Activated T-helper 17 cell treated with anti-CD3 and anti-CD28 coated beads, Interleukin-2, amount 50 U/mL, for 72 hours (primary cell): ENCODE measurements around the gene KRTAP10-12. TPM values are rescaled to one million over a fixed set of nuclear protein-coding genes. Genes with fewer than 3 reads are reported as not detected.

Experiments used
- ATAC-seq: fragments of 150-1000 bp; cut with Tn5 transposase; replicated peaks from 2 replicates; pipeline ENCODE4 v1.10.0; 2021; ENCODE audit warnings: mild to moderate bottlenecking, moderate library complexity
- H3K27ac Mint-ChIP-seq: one replicate; pipeline ENCODE4 v1.8.0; 2022; ENCODE audit warnings: mixed read lengths
- H3K27me3 Mint-ChIP-seq: one replicate; pipeline ENCODE4 v1.8.0; 2022; ENCODE audit warnings: mixed read lengths
- H3K36me3 Mint-ChIP-seq: one replicate; pipeline ENCODE4 v1.8.0; 2022; ENCODE audit warnings: low read depth, mild to moderate bottlenecking, mixed read lengths
- H3K4me1 Mint-ChIP-seq: one replicate; pipeline ENCODE4 v1.8.0; 2022; ENCODE audit warnings: mixed read lengths
- H3K4me3 Mint-ChIP-seq: one replicate; pipeline ENCODE4 v1.8.0; 2022; ENCODE audit warnings: mild to moderate bottlenecking, mixed read lengths
- H3K9me3 Mint-ChIP-seq: one replicate; pipeline ENCODE4 v1.8.0; 2022; ENCODE audit warnings: mixed read lengths
- total RNA-seq, 2 donors: library from RNA; stranded (reverse); gene quantifications; one replicate each; pipeline ENCODE4 v1.2.3, GENCODE V29; 2022

Gene KRTAP10-12
- total RNA-seq, 2 donors from 2014 or later = not detected

DNA sequence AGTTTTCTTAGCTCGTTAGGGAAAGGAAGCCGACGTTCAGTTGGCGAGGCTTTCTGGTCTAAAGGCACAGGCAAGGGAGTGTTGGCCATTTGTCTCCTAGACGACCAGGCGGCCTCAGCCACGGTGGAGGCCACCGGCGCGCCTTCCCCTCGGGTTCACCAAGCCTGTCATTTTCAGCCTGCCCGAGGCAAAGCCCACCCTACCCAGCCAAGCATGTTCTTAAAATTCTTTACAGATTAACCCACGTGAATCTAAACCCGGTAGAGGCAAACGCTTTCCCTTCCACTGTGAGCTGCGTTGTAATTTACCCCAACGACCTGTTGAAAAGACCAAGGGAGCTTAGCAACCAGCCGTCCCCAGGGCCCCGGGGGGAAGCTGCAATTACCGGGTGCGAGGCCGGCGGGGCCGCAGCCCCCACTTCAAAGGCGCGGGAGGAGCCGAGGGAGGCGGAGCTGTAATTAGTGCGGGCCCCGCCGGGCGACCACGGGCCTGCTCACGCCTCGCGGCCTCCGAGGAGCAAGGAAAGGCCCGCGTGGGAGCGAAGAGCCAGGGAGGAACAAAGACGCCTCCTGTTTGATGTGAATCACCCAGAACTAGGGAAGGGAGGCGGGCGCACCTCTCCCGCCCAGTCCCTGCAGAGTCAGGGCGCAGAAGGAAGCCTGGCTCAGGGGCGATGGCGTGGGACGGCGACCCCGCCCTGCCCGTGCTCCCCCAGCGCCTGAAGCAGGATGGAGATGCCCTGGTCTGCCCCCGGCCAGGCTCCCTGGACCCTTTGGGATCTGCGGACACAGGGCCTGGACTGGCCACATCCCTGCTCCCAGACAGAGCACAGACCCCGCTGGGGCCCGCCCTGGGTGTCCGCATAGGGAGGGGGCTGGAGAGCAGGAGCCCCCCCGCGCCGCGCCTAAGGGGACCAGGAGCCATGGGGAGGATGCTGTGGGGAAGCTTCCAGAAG is 26.5 kb downstream of the KRTAP10-12 start:
- no peaks in the 10 kb centered on the region for H3K36me3 Mint-ChIP-seq
- peak overlapping the region; percentile 43 for H3K4me3 Mint-ChIP-seq
- peaks cover 9% of the 10 kb centered on the region for H3K4me1 Mint-ChIP-seq
- peak; percentile 29 for ATAC-seq
- H3K27me3 Mint-ChIP-seq = peaks cover 32% of the 10 kb centered on the region
- no peaks in the 10 kb centered on the region for H3K9me3 Mint-ChIP-seq
- no peak overlapping the region for H3K27ac Mint-ChIP-seq

DNA sequence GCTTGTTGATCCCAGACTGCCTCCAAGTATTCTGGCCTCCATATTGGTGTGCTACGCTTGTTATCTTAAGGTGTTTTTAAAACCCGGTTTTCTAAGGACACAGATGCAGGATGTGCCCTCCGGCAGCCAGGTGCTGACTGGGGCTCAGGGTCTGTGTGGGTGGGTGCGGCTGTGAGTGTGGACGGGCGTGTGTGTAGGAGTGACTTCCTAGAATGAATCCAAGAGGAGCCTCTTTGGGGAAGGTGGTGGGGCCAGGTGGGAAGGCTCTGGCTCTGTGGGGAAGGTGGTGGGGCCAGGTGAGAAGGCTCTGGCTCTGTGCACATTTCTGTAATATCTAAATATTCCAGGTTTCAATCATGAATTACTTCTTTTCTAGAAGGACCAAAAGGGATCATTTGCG is 27.2 kb downstream of the KRTAP10-12 start:
- Mint-ChIP-seq H3K36me3 (no peaks in the 10 kb centered on the region), H3K27ac (no peak overlapping the region), H3K9me3 (no peaks in the 10 kb centered on the region), H3K27me3 (peaks cover 30% of the 10 kb centered on the region), H3K4me3 (peak overlapping the region; percentile 43), H3K4me1 (peaks cover 9% of the 10 kb centered on the region)
- ATAC-seq = no peak

DNA sequence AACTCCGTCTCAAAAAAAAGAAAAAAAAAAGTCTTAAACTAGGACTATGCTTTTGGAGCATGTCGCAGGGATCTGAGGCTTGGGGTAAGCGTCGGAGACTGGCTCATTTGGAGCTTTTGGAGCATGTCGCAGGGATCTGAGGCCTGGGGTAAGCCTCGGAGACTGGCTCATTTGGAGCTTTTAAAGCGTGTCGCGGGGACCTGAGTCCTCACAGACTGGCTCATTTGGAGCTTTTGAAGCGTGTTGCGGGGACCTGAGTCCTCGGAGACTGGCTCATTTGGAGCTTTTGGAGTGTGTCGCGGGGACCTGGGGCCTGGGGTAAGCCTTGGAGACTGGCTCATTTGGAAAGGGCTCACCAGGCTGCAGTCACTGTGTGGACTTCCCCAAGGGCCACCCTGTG is 28.0 kb downstream of the KRTAP10-12 start:
- H3K36me3 Mint-ChIP-seq = no peaks in the 10 kb centered on the region
- H3K4me3 Mint-ChIP-seq = no peak overlapping the region
- H3K9me3 Mint-ChIP-seq = no peaks in the 10 kb centered on the region
- H3K4me1 Mint-ChIP-seq = peaks cover 9% of the 10 kb centered on the region
- no peak overlapping the region for H3K27ac Mint-ChIP-seq
- ATAC-seq = no peak
- H3K27me3 Mint-ChIP-seq = peaks cover 28% of the 10 kb centered on the region

DNA sequence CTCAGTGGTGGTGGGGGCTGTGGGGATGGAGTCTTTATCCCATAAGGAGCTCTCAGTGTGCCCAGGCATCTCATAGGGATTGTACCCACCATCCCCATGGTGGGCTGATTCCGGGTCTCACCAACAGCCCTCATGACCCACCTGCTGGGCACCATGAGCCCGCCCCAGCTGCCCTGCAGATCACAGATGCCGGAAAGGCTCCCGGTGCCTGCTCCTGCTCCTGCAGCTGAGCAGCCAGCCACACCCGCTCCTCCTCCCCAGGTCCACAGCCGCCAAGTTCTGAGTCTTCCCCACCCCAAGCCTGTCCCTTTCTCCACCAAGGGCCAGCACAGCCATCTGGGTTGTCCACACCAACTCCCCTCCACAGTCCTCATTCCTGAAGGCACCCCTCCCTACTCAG is 29.9 kb downstream of the KRTAP10-12 start:
- Mint-ChIP-seq H3K27me3 (peaks cover 24% of the 10 kb centered on the region), H3K4me3 (no peak overlapping the region)
- ATAC-seq = no peak

DNA sequence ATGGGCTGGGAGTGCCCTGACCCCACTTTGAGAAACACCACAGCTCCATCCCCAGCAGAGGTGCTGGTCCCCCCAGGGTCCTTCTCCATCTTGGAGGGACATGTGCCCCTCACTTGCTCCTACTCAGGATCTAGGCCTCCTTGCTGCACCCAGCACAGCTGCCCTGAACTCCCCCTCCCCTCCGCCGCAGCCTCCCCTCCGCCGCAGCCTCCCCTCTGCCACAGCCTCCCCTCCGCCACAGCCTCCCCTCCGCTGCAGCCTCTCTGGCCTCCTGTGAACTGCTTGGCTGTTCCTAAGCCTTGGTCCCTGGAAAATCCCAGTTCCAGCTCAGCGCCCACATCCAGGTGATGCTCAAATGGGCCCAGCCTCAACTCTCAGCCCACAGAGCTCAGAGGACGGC is 30.3 kb downstream of the KRTAP10-12 start:
- H3K4me3 Mint-ChIP-seq = no peak overlapping the region
- H3K9me3 Mint-ChIP-seq = no peaks in the 10 kb centered on the region
- ATAC-seq = no peak
- no peaks in the 10 kb centered on the region for H3K36me3 Mint-ChIP-seq
- H3K27me3 Mint-ChIP-seq = peaks cover 24% of the 10 kb centered on the region
- H3K4me1 Mint-ChIP-seq = peaks cover 9% of the 10 kb centered on the region
- no peak overlapping the region for H3K27ac Mint-ChIP-seq

More for the DNA sequence above, 29.9 kb downstream of the KRTAP10-12 start:
- Mint-ChIP-seq H3K36me3 (no peaks in the 10 kb centered on the region), H3K27ac (no peak overlapping the region), H3K9me3 (no peaks in the 10 kb centered on the region), H3K4me1 (peaks cover 9% of the 10 kb centered on the region)

DNA sequence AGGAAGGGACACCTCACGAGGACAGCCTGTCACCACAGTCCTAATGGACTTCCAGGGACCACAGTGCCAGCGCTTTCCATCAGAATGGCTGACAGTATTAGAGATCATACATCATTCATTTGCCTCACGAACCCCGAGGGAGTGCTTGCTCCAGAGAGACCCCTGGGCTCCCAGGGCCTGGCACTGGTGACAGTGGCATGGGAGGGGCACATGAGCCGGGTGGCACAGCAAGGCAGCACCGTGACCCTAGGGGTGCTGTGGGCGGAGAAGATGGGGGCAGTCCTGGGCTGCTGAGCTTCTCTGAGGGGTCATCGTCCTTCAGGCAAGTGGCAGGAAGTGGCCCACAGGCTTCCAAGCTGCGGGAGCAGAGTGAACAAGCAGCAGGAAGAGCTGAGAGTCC is 30.8 kb downstream of the KRTAP10-12 start:
- no peaks in the 10 kb centered on the region for H3K9me3 Mint-ChIP-seq
- peaks cover 20% of the 10 kb centered on the region for H3K27me3 Mint-ChIP-seq
- H3K4me1 Mint-ChIP-seq = peaks cover 7% of the 10 kb centered on the region
- no peak for ATAC-seq
- no peak overlapping the region for H3K27ac Mint-ChIP-seq
- no peaks in the 10 kb centered on the region for H3K36me3 Mint-ChIP-seq
- H3K4me3 Mint-ChIP-seq = no peak overlapping the region

DNA sequence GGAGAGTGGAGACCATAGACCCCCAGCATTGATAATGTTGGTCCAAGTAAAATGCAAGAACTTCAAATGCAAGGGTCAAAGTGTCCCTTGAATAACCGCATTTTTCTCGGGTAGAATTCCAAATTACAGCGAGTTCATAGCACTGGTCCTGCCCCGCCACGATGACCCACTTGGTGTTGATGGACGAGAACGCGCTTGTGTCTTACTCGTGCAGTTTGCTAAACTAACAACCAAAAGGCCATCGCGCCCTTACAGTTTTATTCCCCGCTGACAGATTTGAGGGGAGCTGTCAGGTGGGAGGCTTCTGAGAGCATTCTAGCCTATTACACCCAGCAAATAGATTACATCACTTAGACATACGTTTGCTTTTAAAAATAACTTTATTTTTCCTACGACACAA is 31.7 kb downstream of the KRTAP10-12 start:
- H3K36me3 Mint-ChIP-seq = no peaks in the 10 kb centered on the region
- H3K27ac Mint-ChIP-seq = no peak overlapping the region
- H3K27me3 Mint-ChIP-seq = peaks cover 18% of the 10 kb centered on the region
- H3K9me3 Mint-ChIP-seq = no peaks in the 10 kb centered on the region
- no peak overlapping the region for H3K4me3 Mint-ChIP-seq
- no peak for ATAC-seq
- peaks cover 4% of the 10 kb centered on the region for H3K4me1 Mint-ChIP-seq

DNA sequence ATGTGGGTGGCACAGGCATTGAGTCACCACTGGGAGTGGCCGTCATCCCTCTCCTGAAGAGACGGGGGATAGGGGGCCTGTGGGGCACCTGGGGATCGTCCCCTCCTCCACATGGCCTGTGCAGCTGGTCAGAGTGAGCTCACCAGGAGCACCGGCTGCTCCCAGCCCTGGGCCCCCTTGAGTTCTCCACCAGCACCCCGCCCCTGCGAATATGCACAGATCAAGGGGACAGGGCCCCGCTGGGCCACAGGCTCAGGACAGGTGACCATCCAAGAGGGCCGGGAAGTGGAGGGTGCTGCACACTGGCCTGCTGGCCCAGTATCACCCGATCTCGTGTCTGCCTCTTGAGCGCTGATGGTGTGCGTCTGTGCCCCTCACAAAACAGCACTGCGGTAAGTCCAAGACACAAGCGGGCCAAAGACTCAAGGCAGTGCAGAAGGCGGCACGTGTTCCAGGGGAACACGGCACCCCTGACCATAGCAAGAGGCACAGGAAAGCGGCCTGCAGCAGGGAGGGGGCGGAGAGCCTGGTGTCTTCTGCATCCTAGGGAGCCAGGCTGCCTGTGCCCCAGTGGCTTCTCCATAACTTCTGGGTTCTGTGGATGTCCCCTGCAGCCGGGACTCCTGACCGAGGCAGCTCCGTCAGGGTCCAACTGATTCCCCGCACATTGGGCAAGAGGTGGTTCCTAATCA is 32.5 kb downstream of the KRTAP10-12 start:
- H3K27me3 Mint-ChIP-seq = peaks cover 15% of the 10 kb centered on the region
- ATAC-seq = no peak

DNA sequence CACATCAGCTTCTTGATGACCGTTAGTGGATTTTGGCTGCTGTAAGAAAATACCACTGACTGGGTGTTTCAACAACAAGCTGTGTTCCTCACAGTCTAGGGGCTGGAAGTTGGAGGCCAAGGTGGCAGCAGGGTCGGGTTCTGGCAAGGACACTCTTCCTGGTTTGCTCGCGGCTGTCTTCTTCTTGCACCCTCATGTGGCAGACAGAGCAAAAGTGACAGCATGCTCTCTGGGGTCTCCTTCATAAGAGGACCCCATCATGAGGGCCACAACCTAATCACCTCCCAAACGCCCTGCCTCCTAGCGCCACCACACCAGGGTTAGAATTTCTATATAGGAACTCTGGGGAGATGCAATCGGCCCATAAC is 33.0 kb downstream of the KRTAP10-12 start:
- Mint-ChIP-seq H3K4me1 (peaks cover 4% of the 10 kb centered on the region), H3K27me3 (peaks cover 15% of the 10 kb centered on the region), H3K27ac (no peak overlapping the region), H3K9me3 (no peaks in the 10 kb centered on the region), H3K4me3 (no peak overlapping the region), H3K36me3 (no peaks in the 10 kb centered on the region)
- ATAC-seq = no peak

More for the DNA sequence above, 32.5 kb downstream of the KRTAP10-12 start:
- no peak overlapping the region for H3K4me3 Mint-ChIP-seq
- H3K36me3 Mint-ChIP-seq = no peaks in the 10 kb centered on the region
- H3K9me3 Mint-ChIP-seq = no peaks in the 10 kb centered on the region
- no peak overlapping the region for H3K27ac Mint-ChIP-seq
- peaks cover 4% of the 10 kb centered on the region for H3K4me1 Mint-ChIP-seq

DNA sequence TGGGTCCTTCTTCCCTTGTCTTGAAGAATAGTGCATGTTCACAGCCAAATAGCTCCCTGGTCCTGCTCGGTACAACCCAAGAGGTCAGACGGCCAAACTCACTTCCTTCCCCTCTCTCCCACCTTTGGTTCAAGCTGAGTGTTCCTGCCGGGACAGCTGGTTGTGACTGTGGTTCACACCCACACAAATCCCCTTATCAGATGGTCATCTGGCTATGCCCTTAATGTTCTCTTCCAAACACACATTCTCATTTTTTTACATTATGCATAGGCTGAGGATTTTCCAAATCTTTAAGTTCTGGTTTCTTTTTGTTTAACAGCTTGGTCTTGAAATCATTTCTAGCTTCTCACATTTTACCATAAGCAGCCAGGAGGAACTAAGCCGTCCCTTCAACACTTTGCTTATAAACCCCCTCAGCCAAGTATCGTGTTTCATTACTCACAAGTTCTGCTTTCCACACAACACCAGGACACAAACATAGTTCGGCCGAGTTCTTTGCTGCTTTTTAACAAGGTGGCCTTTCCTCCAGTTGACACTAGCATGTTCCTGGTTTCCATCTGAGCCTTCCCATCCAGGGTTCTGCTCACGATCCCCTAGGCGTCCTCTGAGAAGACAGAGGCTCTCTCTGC is 34.1 kb downstream of the KRTAP10-12 start:
- H3K4me3 Mint-ChIP-seq = no peak overlapping the region
- peaks cover 10% of the 10 kb centered on the region for H3K27me3 Mint-ChIP-seq
- H3K9me3 Mint-ChIP-seq = no peaks in the 10 kb centered on the region
- no peaks in the 10 kb centered on the region for H3K36me3 Mint-ChIP-seq
- ATAC-seq = no peak
- no peak overlapping the region for H3K27ac Mint-ChIP-seq
- peaks cover 2% of the 10 kb centered on the region for H3K4me1 Mint-ChIP-seq

DNA sequence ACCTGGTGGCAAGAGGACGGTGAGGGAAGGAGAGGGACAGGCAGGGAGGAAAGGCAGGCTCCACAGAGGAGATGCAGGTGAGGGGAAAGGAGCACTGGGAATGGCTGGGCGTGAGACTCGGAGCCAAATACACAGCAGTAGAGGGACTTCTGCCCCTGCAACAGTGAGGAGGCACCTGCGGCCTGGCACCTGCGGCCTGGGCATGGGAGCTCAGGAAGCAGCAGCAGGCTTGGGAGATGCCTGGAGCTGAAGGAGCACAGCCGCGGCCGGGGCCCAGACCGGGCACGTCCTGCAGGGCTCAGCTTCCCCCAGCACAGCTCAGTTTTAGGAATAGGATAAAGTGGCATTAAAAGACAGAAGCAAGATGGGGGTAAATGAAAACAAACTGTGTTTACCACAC is 35.3 kb downstream of the KRTAP10-12 start:
- Mint-ChIP-seq H3K9me3 (no peaks in the 10 kb centered on the region), H3K4me1 (peaks cover 2% of the 10 kb centered on the region)

DNA sequence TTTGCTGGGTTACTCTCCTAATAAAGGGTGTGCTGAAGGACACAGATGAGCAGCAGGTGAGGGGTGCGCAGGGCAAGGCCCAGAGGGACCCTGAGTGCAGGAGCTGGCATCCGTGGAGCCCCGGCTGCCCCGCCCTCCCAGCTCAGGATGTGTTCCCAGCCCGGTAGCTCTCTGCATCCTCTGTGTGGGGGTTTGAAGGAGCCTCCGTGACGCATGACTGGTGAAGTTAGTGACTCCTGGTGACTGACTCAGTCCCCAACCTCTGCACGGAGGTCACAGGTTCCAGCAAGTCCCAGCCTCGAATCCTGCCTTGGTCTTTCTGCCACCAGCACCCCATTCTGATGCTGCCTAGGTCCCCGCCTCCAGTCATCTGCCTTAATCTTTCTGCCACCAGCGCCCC is 36.0 kb downstream of the KRTAP10-12 start:
- no peak overlapping the region for H3K27ac Mint-ChIP-seq
- no peak overlapping the region for H3K4me3 Mint-ChIP-seq
- H3K27me3 Mint-ChIP-seq = peaks cover 3% of the 10 kb centered on the region
- peaks cover 4% of the 10 kb centered on the region for H3K4me1 Mint-ChIP-seq
- H3K36me3 Mint-ChIP-seq = no peaks in the 10 kb centered on the region
- no peak for ATAC-seq
- H3K9me3 Mint-ChIP-seq = no peaks in the 10 kb centered on the region

More for the DNA sequence above, 35.3 kb downstream of the KRTAP10-12 start:
- Mint-ChIP-seq H3K27me3 (peaks cover 7% of the 10 kb centered on the region), H3K27ac (no peak overlapping the region), H3K36me3 (no peaks in the 10 kb centered on the region), H3K4me3 (no peak overlapping the region)
- no peak for ATAC-seq

DNA sequence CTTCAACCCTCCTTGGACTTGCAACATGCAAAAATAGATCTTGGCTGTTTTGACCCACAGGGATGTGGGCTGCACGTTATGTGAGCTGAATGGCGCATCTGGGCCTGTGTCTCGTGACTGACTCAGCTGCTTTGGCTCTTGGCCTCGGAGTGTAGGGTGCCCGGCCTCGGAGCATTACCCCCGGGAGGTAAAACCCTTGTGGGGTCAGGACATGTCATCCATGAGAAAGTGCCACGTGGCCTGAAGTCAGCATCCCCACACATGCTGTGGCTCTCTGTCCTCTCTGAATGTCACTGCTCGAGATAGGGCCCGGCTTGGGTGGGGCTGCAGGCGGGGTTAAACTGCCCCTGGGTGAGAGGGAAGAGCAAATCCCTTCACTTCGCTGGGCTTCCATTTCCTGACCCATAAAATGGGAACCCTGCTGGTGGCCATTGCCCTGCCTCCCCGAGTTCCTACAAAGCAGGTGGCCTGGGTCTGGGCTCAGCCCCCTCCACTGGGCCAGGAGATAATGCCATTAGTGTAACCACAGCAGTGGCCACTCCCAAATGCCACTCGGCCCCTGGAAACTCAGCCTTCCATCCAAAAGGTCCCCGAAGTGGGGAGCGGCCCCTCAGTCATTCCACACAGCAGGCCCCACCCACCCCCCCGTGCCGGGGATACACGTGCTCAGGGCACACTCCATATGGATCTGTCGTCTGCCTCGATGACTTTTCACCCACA is 37.2 kb downstream of the KRTAP10-12 start:
- Mint-ChIP-seq H3K4me3 (no peak overlapping the region), H3K9me3 (no peaks in the 10 kb centered on the region), H3K27me3 (no peaks in the 10 kb centered on the region), H3K27ac (no peak overlapping the region), H3K4me1 (peaks cover 4% of the 10 kb centered on the region), H3K36me3 (no peaks in the 10 kb centered on the region)
- ATAC-seq = no peak

DNA sequence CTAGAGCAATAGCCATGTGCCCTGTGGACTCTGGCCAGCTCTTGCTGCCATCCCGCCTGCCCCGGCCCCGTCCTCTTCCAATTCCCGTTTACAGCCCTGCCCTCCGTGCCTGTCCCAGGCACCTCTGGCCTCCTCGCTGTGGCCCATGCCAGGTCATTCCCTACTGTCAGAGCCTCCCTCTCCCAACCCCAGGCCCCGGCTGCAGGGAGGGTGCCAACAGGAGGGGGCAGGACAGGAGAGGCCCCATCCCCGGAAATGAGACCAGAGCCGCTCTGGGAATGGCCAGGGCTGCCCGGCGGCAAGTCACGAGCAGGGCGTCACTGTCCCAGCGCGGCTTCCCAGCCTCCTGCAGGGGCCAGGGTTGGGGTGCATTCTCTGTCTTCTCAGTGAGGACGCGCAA is 37.9 kb downstream of the KRTAP10-12 start:
- no peak overlapping the region for H3K27ac Mint-ChIP-seq
- no peaks in the 10 kb centered on the region for H3K36me3 Mint-ChIP-seq
- no peaks in the 10 kb centered on the region for H3K27me3 Mint-ChIP-seq
- H3K9me3 Mint-ChIP-seq = no peaks in the 10 kb centered on the region
- no peak overlapping the region for H3K4me3 Mint-ChIP-seq
- no peak for ATAC-seq
- H3K4me1 Mint-ChIP-seq = peaks cover 4% of the 10 kb centered on the region
